WTC11 (cell line): ENCODE data around the gene DPEP2NB. TPM values are rescaled to one million over a fixed set of nuclear protein-coding genes. Genes with fewer than 3 reads are reported as not detected.

ENCODE experiments used
- ATAC-seq: fragments of 200-7000 bp; cut with Tn5 transposase; 2 replicates; pipeline ENCODE4 v1.10.0; 2021; ENCODE audit warnings: mild to moderate bottlenecking, moderate library complexity
- CTCF ChIA-PET: fragments of 300-600 bp; sonication (Branson Sonifier 250); formaldehyde crosslinking; loops from one replicate; lab custom pipeline; 2021; ENCODE audit warnings: antibody characterized with exemption; lab: Charles Lee
- POLR2A ChIA-PET: fragments of 350-600 bp; sonication (Branson Sonifier 250); formaldehyde crosslinking; loops from one replicate; lab custom pipeline; 2021; ENCODE audit warnings: antibody characterized with exemption; lab: Charles Lee
- DNase-seq: peaks from one replicate; pipeline ENCODE4 v3.0.0; 2021; ENCODE audit warnings: low spot score
- H3K27ac Mint-ChIP-seq: 2 replicates; pipeline ENCODE4 v1.8.0; 2021; ENCODE audit warnings: mixed read lengths
- H3K27me3 Mint-ChIP-seq: 2 replicates; pipeline ENCODE4 v1.8.0; 2021; ENCODE audit warnings: low read depth, mild to moderate bottlenecking, moderate library complexity, mixed read lengths
- H3K36me3 Mint-ChIP-seq: 2 replicates; pipeline ENCODE4 v1.8.0; 2021; ENCODE audit warnings: mixed read lengths
- H3K4me1 Mint-ChIP-seq: 2 replicates; pipeline ENCODE4 v1.8.0; 2022; ENCODE audit warnings: mixed read lengths
- H3K4me3 Mint-ChIP-seq: 2 replicates; pipeline ENCODE4 v1.8.0; 2021; ENCODE audit warnings: mild to moderate bottlenecking, moderate library complexity, mixed read lengths
- H3K9me3 Mint-ChIP-seq: 2 replicates; pipeline ENCODE4 v1.8.0; 2021; ENCODE audit warnings: mixed read lengths
- AR ChIP-seq: fragments of 250-450 bp; sonication (Bioruptor Pico); IDR thresholded peaks from 2 replicates; pipeline ENCODE4 v1.9.0; 2021; ENCODE audit warnings: mild to moderate bottlenecking
- E2F1 ChIP-seq: sonication (generic); formaldehyde crosslinking; IDR thresholded peaks from 2 replicates; pipeline ENCODE4 v1.8.0; 2022; ENCODE audit warnings: mild to moderate bottlenecking, missing genetic modification reagents
- EMX1 ChIP-seq: fragments of 250-450 bp; sonication (Bioruptor Pico); IDR thresholded peaks from 2 replicates; pipeline ENCODE4 v1.8.0; 2021; ENCODE audit warnings: mild to moderate bottlenecking
- FOXK1 ChIP-seq: sonication (generic); formaldehyde crosslinking; IDR thresholded peaks from 2 replicates; pipeline ENCODE4 v1.8.0; 2022; ENCODE audit warnings: mild to moderate bottlenecking, moderate library complexity, missing genetic modification reagents
- GRHL2 ChIP-seq: fragments of 250-450 bp; sonication (Bioruptor Pico); IDR thresholded peaks from 2 replicates; pipeline ENCODE4 v1.8.0; 2022; ENCODE audit warnings: mild to moderate bottlenecking, moderate library complexity; ENCODE audit not compliant: insufficient replicate concordance, severe bottlenecking
- MXD4 ChIP-seq: fragments of 250-450 bp; sonication (Bioruptor Pico); IDR thresholded peaks from 2 replicates; pipeline ENCODE4 v1.8.0; 2021; ENCODE audit warnings: mild to moderate bottlenecking, moderate library complexity, borderline replicate concordance
- NR1H2 ChIP-seq: sonication (generic); formaldehyde crosslinking; IDR thresholded peaks from 2 replicates; pipeline ENCODE4 v1.9.0; 2021; ENCODE audit warnings: mild to moderate bottlenecking, moderate library complexity, missing genetic modification reagents
- NR3C1 ChIP-seq: sonication (generic); formaldehyde crosslinking; conservative IDR thresholded peaks from 2 replicates; pipeline ENCODE4 v1.8.1; 2023; ENCODE audit warnings: low read depth, mild to moderate bottlenecking, missing genetic modification reagents
- STAT6 ChIP-seq: sonication (generic); formaldehyde crosslinking; conservative IDR thresholded peaks from 2 replicates; pipeline ENCODE4 v1.8.1; 2023; ENCODE audit warnings: mild to moderate bottlenecking, low read depth, missing genetic modification reagents, moderate library complexity
- TCF7 ChIP-seq: sonication (generic); formaldehyde crosslinking; IDR thresholded peaks from 2 replicates; pipeline ENCODE4 v1.8.0; 2022; ENCODE audit warnings: mild to moderate bottlenecking, low read depth, missing genetic modification reagents, moderate library complexity
- ZNF512 ChIP-seq: sonication (generic); formaldehyde crosslinking; IDR thresholded peaks from 2 replicates; pipeline ENCODE4 v1.8.1; 2022; ENCODE audit warnings: missing genetic modification reagents, borderline replicate concordance
- ZSCAN18 ChIP-seq: fragments of 250-450 bp; sonication (Bioruptor Pico); IDR thresholded peaks from 2 replicates; pipeline ENCODE4 v2.1.2; 2022; ENCODE audit warnings: mild to moderate bottlenecking, moderate library complexity
- total RNA-seq: library from RNA; stranded (reverse); gene quantifications from 3 replicates; pipeline ENCODE4 v1.2.3, GENCODE V29; 2021

DPEP2NB gene
- total RNA-seq, 1 experiment from 2014 or later = not detected

GRCh38 chr16:68046106-68046505 is 30.4 kb upstream of the DPEP2NB start (continued):
- no peak for TF ChIP-seq GRHL2 (CRISPR knock-in tag)
- no peak for TF ChIP-seq STAT6
- no peak for TF ChIP-seq ZNF512 (CRISPR knock-in tag)
- no peak for TF ChIP-seq MXD4
- no peak for TF ChIP-seq AR (CRISPR knock-in tag)

GRCh38 chr16:68041783-68042182 is 26.1 kb upstream of the DPEP2NB start:
- Mint-ChIP-seq H3K4me3 (no peak overlapping the region), H3K36me3 (peaks cover 8% of the 10 kb centered on the region), H3K27ac (no peak overlapping the region), H3K27me3 (no peaks in the 10 kb centered on the region), H3K4me1 (no peaks in the 10 kb centered on the region), H3K9me3 (no peaks in the 10 kb centered on the region)
- DNase-seq (no peak), ATAC-seq (no peak)
- ChIA-PET POLR2A (interaction anchor here (0.7 kb wide), 1 partner anchor 1028 kb away, joined by 4 read pairs; no protein-coding TSS in a partner anchor), CTCF (interaction anchor here (1.0 to 2.0 kb wide), 4 partner anchors 43 to 127 kb away, joined by 3 to 29 read pairs (median 14); partner anchors contain the start of gene NFATC3)
- TF ChIP-seq TCF7 (CRISPR knock-in tag) (no peak), FOXK1 (no peak), NR1H2 (CRISPR knock-in tag) (no peak), AR (CRISPR knock-in tag) (no peak), STAT6 (no peak), E2F1 (CRISPR knock-in tag) (no peak), NR3C1 (CRISPR knock-in tag) (no peak), ZSCAN18 (CRISPR knock-in tag) (no peak), EMX1 (CRISPR knock-in tag) (no peak)
